COR-L47 (cell line): Measurements from ENCODE around the gene TMEM87B.
A peak's percentile ranks its signal among the peaks of the same experiment; 100 is the strongest.

Source experiments
- DNase-seq: peaks from one replicate; lab custom pipeline; 2025; lab: John Stamatoyannopoulos, UW

TMEM87B gene

GRCh38 chr2:112168422-112169124 is 113.5 kb downstream of the TMEM87B start:
- peak; percentile 88 for DNase-seq
